AG04449 (cell line): Measurements from ENCODE around the gene HEPACAM.

Experiments used
- CTCF ChIA-PET: fragments of 350-600 bp; formaldehyde crosslinking; extraction: SDS; loops from one replicate; lab custom pipeline; 2021; ENCODE audit warnings: antibody characterized with exemption; lab: Yijun Ruan, JAX
- POLR2A ChIA-PET: fragments of 400-600, 350-600 bp; formaldehyde crosslinking; extraction: SDS; loops from one replicate; lab custom pipeline; 2020; ENCODE audit warnings: antibody characterized with exemption, inconsistent platforms; lab: Yijun Ruan, JAX
- DNase-seq: peaks from one replicate; pipeline ENCODE4 v3.0.0-alpha.2; 2010; ENCODE audit warnings: low read depth, low spot score
- H3K4me3 ChIP-seq: 2 replicates; pipeline ENCODE4 v1.5.1; 2011; ENCODE audit warnings: low read depth, mild to moderate bottlenecking, control low read depth, low read length
- TF ChIP-seq, protein P1 (sequence below): IDR thresholded peaks from one replicate; pipeline ENCODE4 v1.5.1; 2011; ENCODE audit warnings: mild to moderate bottlenecking, moderate library complexity, low read length, control low read depth, inconsistent platforms; ENCODE audit not compliant: insufficient read depth; ENCODE audit errors: missing control alignments

HEPACAM gene

GRCh38 chr11:124919898-124920297 lies 15.9 kb downstream of the HEPACAM start:
- TF ChIP-seq, protein P1, sequence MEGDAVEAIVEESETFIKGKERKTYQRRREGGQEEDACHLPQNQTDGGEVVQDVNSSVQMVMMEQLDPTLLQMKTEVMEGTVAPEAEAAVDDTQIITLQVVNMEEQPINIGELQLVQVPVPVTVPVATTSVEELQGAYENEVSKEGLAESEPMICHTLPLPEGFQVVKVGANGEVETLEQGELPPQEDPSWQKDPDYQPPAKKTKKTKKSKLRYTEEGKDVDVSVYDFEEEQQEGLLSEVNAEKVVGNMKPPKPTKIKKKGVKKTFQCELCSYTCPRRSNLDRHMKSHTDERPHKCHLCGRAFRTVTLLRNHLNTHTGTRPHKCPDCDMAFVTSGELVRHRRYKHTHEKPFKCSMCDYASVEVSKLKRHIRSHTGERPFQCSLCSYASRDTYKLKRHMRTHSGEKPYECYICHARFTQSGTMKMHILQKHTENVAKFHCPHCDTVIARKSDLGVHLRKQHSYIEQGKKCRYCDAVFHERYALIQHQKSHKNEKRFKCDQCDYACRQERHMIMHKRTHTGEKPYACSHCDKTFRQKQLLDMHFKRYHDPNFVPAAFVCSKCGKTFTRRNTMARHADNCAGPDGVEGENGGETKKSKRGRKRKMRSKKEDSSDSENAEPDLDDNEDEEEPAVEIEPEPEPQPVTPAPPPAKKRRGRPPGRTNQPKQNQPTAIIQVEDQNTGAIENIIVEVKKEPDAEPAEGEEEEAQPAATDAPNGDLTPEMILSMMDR, result no peak
- H3K4me3 ChIP-seq, result no peak overlapping the region
- ChIA-PET POLR2A (interaction anchor here (1.3 to 1.8 kb wide), 2 partner anchors 22 to 297 kb away, joined by 5 read pairs; partner anchors contain the start of gene TBRG1), CTCF (interaction anchor here (1.0 to 2.6 kb wide), 9 partner anchors 9 to 47 kb away, joined by 3 to 8 read pairs (median 4); partner anchors contain the start of gene HEPACAM)
- no peak for DNase-seq

GRCh38 chr11:124918950-124919349 lies 16.9 kb downstream of the HEPACAM start, which contains the start of gene HEPN1:
Gene HEPN1, plus strand, starts transcription at chr11:124919250.
- TF ChIP-seq, protein P1, result no peak
- ChIA-PET CTCF (interaction anchor here (1.1 to 3.6 kb wide), 4 partner anchors 18 to 43 kb away, joined by 3 to 15 read pairs (median 5); no protein-coding TSS in a partner anchor), POLR2A (no interaction called here)
- no peak within 1 kb of the TSS for H3K4me3 ChIP-seq
- no peak for DNase-seq

- CTCF ChIA-PET, result interaction anchor here (0.8 to 3.6 kb wide), 3 partner anchors 19 to 41 kb away, joined by 3 to 15 read pairs (median 3); partner anchors contain the start of gene ROBO4
- no peak for DNase-seq
- no peak overlapping the region for H3K4me3 ChIP-seq
- TF ChIP-seq, protein P1, result no peak
- POLR2A ChIA-PET, result no interaction called here
Observed at GRCh38 chr11:124917115-124917637, 18.7 kb downstream of the HEPACAM start.

- POLR2A ChIA-PET, result interaction anchor here (0.7 kb wide), 1 partner anchor 38 kb away, joined by 3 read pairs; the partner anchor contains the start of gene CCDC15
- DNase-seq, result no peak
- CTCF ChIA-PET, result interaction anchor here (1.0 to 3.6 kb wide), 5 partner anchors 17 to 80 kb away, joined by 3 to 15 read pairs (median 5); partner anchors contain the start of gene HEPACAM
- TF ChIP-seq, protein P1, result no peak
- no peak overlapping the region for H3K4me3 ChIP-seq
Observed at GRCh38 chr11:124916370-124916710, 19.5 kb downstream of the HEPACAM start.

DNA sequence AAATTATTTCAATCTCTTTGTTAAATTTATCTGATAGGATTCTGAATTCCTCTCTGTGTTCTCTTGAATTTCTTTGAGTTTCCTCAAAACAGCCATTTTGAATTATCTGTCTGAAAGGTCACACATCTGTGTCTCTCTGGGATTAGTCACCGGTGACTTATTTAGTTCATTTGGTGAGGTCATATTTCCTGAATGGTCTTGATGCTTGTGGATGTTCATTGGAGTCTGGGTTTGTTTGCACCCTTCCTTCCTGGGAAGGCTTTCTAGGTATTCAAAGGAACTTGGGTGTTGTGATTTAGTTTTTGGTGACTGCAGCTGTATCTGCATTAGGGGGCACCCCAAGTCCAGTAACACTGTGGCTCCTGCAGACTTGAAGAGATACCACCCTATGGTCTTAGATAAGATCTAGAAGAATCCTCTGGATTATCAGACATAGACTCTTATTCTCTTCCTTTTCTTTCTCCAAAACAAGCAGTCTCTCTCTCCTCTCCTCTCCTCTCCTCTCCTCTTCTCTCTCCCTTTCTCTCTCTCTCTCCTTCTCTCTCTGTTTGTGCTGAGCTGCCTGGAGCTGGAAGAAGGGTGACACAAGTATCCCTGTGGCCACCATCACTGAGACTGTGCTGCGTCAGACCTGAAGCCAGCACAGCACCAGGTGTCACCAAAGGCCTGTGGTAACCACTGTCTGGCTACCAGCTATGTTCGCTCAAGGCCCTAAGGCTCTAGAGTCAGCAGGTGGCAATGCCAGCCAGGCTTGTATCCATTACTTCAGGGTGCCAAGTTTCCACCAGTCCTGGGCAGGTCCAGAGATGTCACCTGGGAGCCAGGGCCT lies 20.1 kb downstream of the HEPACAM start:
- H3K4me3 ChIP-seq, result no peak overlapping the region
- POLR2A ChIA-PET, result interaction anchor here (0.7 kb wide), 1 partner anchor 38 kb away, joined by 3 read pairs; the partner anchor contains the start of gene CCDC15
- CTCF ChIA-PET, result interaction anchor here (1.0 to 3.6 kb wide), 5 partner anchors 18 to 79 kb away, joined by 3 to 15 read pairs (median 5); partner anchors contain the start of gene HEPACAM
- TF ChIP-seq, protein P1, result no peak
- DNase-seq, result no peak
